ENCODE data around the gene SRRM5. TPM values are rescaled to one million over a fixed set of nuclear protein-coding genes. Genes with fewer than 3 reads are reported as not detected.

Gene SRRM5
- total RNA-seq, 1 donor from 2014 or later = not detected

GRCh38 chr19:43664018-43664417 lies 52.1 kb downstream of the SRRM5 start:
- no peak for DNase-seq (ENCODE audit: low read depth)
- FAIRE-seq = peak; percentile 23
- peaks cover 13% of the 10 kb centered on the region for H3K36me3 ChIP-seq (ENCODE audit: control insufficient read depth, insufficient read depth, low read length)
- H3K4me3 ChIP-seq (ENCODE audit: low read depth, low read length) = no peak overlapping the region
- TF ChIP-seq CTCF (IDR thresholded peaks at IDR 0.05; ENCODE audit: insufficient read depth, low read length, severe bottlenecking) = no peak
- H3K27me3 ChIP-seq (ENCODE audit: control insufficient read depth, insufficient read depth, low read length) = no peaks in the 10 kb centered on the region

Other genes starting within 250 kb of the SRRM5 start
- gene TEX101, start 197.2 kb upstream of the SRRM5 start, total RNA-seq = 0.26 TPM in 1 of 2 replicates, not detected in the other
- gene LYPD3, start 146.5 kb upstream of the SRRM5 start, total RNA-seq = 6.6 and 87.9 TPM in 2 replicates
- gene PHLDB3, start 107.3 kb upstream of the SRRM5 start, total RNA-seq = 7.9 and 32.3 TPM in 2 replicates
- 179 and 183 TPM in 2 replicates for gene ETHE1, start 84.9 kb upstream of the SRRM5 start, total RNA-seq
- not detected in 2 replicates for gene ZNF575, start 78.9 kb upstream of the SRRM5 start, total RNA-seq
- gene XRCC1, start 36.6 kb upstream of the SRRM5 start, total RNA-seq = 8.3 and 10.5 TPM in 2 replicates
- gene PINLYP, start 36.3 kb upstream of the SRRM5 start, total RNA-seq = 0.53 and 0.64 TPM in 2 replicates
- 15.9 and 19.5 TPM in 2 replicates for gene IRGQ, start 16.0 kb upstream of the SRRM5 start, total RNA-seq
- gene ZNF576, start 15.5 kb upstream of the SRRM5 start, total RNA-seq = 9.5 and 10.5 TPM in 2 replicates
- 14.5 and 19.3 TPM in 2 replicates for gene ZNF428, start 7.5 kb downstream of the SRRM5 start, total RNA-seq
- 13.4 and 19.1 TPM in 2 replicates for gene CADM4, start 27.8 kb downstream of the SRRM5 start, total RNA-seq
- gene PLAUR, start 58.1 kb downstream of the SRRM5 start, total RNA-seq = 16.6 and 27.1 TPM in 2 replicates
- gene IRGC, start 104.0 kb downstream of the SRRM5 start, total RNA-seq = not detected in 2 replicates
- 4.0 and 4.7 TPM in 2 replicates for gene SMG9, start 142.9 kb downstream of the SRRM5 start, total RNA-seq
- gene KCNN4, start 168.9 kb downstream of the SRRM5 start, total RNA-seq = 0.26 and 9.7 TPM in 2 replicates
- gene LYPD5, start 190.4 kb downstream of the SRRM5 start, total RNA-seq = 0.38 and 0.53 TPM in 2 replicates
- 9.1 and 12.4 TPM in 2 replicates for gene ZNF283, start 215.2 kb downstream of the SRRM5 start, total RNA-seq